ENCODE results near the gene SNN. TPM values are rescaled to one million over a fixed set of nuclear protein-coding genes. Genes with fewer than 3 reads are reported as not detected.

SNN gene
- total and polyA plus RNA-seq, 2 donors (not counting 1 experiment from before 2014, with no cell fraction given): 55.4 to 63.3 TPM

DNA sequence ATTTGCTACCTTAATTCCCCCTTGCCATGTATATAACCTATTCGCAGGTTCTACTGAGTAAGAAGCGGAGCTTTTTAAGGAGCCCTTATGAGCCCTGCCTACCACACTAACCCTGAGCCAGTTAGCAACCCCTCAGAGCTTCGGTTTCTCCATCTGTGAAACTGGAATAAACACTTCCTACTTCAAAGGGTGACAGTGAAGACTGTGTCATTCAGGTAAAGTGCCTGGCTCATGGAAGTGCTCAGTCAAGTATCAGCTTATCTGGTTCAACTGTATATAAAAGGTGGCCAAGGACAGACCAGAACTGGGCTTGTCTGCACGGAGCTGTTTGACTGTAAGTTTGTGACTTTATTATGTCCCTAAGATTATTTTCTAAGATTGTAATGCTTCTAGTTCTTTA, 43.4 kb downstream of the SNN start:
- no peak overlapping the region for H3K9ac ChIP-seq (ENCODE audit: low read length)
- no peaks in the 10 kb centered on the region for H3K9me3 Mint-ChIP-seq (ENCODE audit: insufficient read depth)

DNA sequence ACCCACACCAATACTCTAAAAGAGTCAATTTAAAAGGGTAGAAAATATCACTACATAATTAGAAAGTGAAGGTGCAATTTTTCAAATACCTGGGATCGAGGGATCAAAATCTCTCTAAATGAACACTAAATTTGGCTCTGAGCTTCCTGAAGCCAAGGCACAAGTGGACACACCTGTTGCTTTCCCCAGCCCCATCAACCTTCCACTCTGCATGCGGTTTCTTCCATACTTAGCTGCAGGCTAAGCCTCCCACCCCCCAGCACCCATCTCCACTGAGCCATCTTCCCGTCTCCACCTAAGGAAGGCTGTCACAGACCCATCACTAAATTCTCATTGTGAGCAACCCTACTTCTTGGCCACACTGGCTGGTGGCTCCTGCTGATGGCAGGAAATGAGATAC, 43.9 kb downstream of the SNN start:
- no peak for ATAC-seq (ENCODE audit: low read depth)
- H3K36me3 ChIP-seq (replicated peaks in 1 of 2; ENCODE audit: control extremely low read depth in 1 of 2, control insufficient read depth in 1 of 2, extremely low read depth in 1 of 2, insufficient read depth in 2 of 2, low read length in 1 of 2): peaks cover 0 to 52% of the 10 kb centered on the region in 2 experiments
- H3K27ac ChIP-seq (ENCODE audit: low read length in 2 of 2): no peak overlapping the region
- TF ChIP-seq, protein P1, sequence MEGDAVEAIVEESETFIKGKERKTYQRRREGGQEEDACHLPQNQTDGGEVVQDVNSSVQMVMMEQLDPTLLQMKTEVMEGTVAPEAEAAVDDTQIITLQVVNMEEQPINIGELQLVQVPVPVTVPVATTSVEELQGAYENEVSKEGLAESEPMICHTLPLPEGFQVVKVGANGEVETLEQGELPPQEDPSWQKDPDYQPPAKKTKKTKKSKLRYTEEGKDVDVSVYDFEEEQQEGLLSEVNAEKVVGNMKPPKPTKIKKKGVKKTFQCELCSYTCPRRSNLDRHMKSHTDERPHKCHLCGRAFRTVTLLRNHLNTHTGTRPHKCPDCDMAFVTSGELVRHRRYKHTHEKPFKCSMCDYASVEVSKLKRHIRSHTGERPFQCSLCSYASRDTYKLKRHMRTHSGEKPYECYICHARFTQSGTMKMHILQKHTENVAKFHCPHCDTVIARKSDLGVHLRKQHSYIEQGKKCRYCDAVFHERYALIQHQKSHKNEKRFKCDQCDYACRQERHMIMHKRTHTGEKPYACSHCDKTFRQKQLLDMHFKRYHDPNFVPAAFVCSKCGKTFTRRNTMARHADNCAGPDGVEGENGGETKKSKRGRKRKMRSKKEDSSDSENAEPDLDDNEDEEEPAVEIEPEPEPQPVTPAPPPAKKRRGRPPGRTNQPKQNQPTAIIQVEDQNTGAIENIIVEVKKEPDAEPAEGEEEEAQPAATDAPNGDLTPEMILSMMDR (IDR thresholded peaks at IDR 0.05): no peak
- TF ChIP-seq EZH2 (IDR thresholded peaks at IDR 0.05; ENCODE audit: borderline replicate concordance, insufficient read depth, low read depth, low read length, poor library complexity, severe bottlenecking): no peak
- peaks cover 7% of the 10 kb centered on the region for H4K20me1 ChIP-seq (ENCODE audit: control insufficient read depth, insufficient read depth, low read length, poor library complexity, severe bottlenecking)
- H3K27ac Mint-ChIP-seq: peak overlapping the region; percentile 79
- no peak overlapping the region for H3K4me2 ChIP-seq (replicated peaks; ENCODE audit: low read depth, low read length, poor library complexity, severe bottlenecking)
- peaks cover 21% of the 10 kb centered on the region for H3K4me1 Mint-ChIP-seq
- no peaks in the 10 kb centered on the region for H3K27me3 ChIP-seq (replicated peaks in 1 of 4; ENCODE audit: control extremely low read depth in 1 of 4, control insufficient read depth in 3 of 4, insufficient read depth in 4 of 4, low read length in 3 of 4)
- H3K4me1 ChIP-seq (ENCODE audit: control insufficient read depth in 2 of 2, insufficient read depth in 2 of 2, low read length in 2 of 2): no peaks in the 10 kb centered on the region
- H3K4me3 ChIP-seq (ENCODE audit: control extremely low read depth in 1 of 5, extremely low read depth in 1 of 5, insufficient read depth in 1 of 5, low read depth in 2 of 5, low read length in 4 of 5): no peak overlapping the region
- CTCF ChIA-PET: interaction anchor here (0.9 to 8.0 kb wide), 9 partner anchors 9 to 758 kb away, joined by 3 to 126 read pairs (median 6); no protein-coding TSS in a partner anchor
- no peaks in the 10 kb centered on the region for H3K9me3 ChIP-seq (ENCODE audit: control extremely low read depth in 1 of 3, control insufficient read depth in 2 of 3, insufficient read depth in 1 of 3, low read length in 2 of 3)
- no peak overlapping the region for H2AFZ ChIP-seq (ENCODE audit: insufficient read depth, low read depth, low read length, poor library complexity, severe bottlenecking)
- H3K79me2 ChIP-seq (ENCODE audit: control insufficient read depth, insufficient read depth, low read length): peaks cover 73% of the 10 kb centered on the region
- intact Hi-C loops (cut with micrococcal nuclease): loop anchor here (5.0 kb wide), 1 partner anchor 35 kb away; no protein-coding TSS in a partner anchor
- POLR2A ChIA-PET: no interaction called here
- no peak for DNase-seq
- no peak overlapping the region for H3K9ac ChIP-seq (ENCODE audit: low read length)
- no peaks in the 10 kb centered on the region for H3K9me3 Mint-ChIP-seq (ENCODE audit: insufficient read depth)
- WGBS (ENCODE audit: insufficient coverage): 100% methylated on average over 1 of the region's 3 CpGs
- no peaks in the 10 kb centered on the region for H3K27me3 Mint-ChIP-seq
- H3K4me3 Mint-ChIP-seq: no peak overlapping the region

More for the DNA sequence above, 43.4 kb downstream of the SNN start:
- no peak for TF ChIP-seq EZH2 (IDR thresholded peaks at IDR 0.05; ENCODE audit: borderline replicate concordance, insufficient read depth, low read depth, low read length, poor library complexity, severe bottlenecking)
- TF ChIP-seq, protein P1 (IDR thresholded peaks at IDR 0.05): no peak
- H3K4me3 Mint-ChIP-seq: no peak overlapping the region
- Histone ChIP-seq H3K36me3 (replicated peaks in 1 of 2; ENCODE audit: control extremely low read depth in 1 of 2, control insufficient read depth in 1 of 2, extremely low read depth in 1 of 2, insufficient read depth in 2 of 2, low read length in 1 of 2) (peaks cover 0 to 52% of the 10 kb centered on the region in 2 experiments), H3K27me3 (replicated peaks in 1 of 4; ENCODE audit: control extremely low read depth in 1 of 4, control insufficient read depth in 3 of 4, insufficient read depth in 4 of 4, low read length in 3 of 4) (no peaks in the 10 kb centered on the region), H3K4me1 (ENCODE audit: control insufficient read depth in 2 of 2, insufficient read depth in 2 of 2, low read length in 2 of 2) (no peaks in the 10 kb centered on the region), H3K79me2 (ENCODE audit: control insufficient read depth, insufficient read depth, low read length) (peaks cover 73% of the 10 kb centered on the region), H3K4me2 (replicated peaks; ENCODE audit: low read depth, low read length, poor library complexity, severe bottlenecking) (no peak overlapping the region), H4K20me1 (ENCODE audit: control insufficient read depth, insufficient read depth, low read length, poor library complexity, severe bottlenecking) (peaks cover 7% of the 10 kb centered on the region), H2AFZ (ENCODE audit: insufficient read depth, low read depth, low read length, poor library complexity, severe bottlenecking) (no peak overlapping the region), H3K9me3 (ENCODE audit: control extremely low read depth in 1 of 3, control insufficient read depth in 2 of 3, insufficient read depth in 1 of 3, low read length in 2 of 3) (no peaks in the 10 kb centered on the region), H3K4me3 (ENCODE audit: control extremely low read depth in 1 of 5, extremely low read depth in 1 of 5, insufficient read depth in 1 of 5, low read depth in 2 of 5, low read length in 4 of 5) (no peak overlapping the region), H3K27ac (ENCODE audit: low read length in 2 of 2) (no peak overlapping the region)
- no peak overlapping the region for H3K27ac Mint-ChIP-seq
- ChIA-PET POLR2A (no interaction called here), CTCF (interaction anchor here (0.9 to 8.0 kb wide), 9 partner anchors 9 to 757 kb away, joined by 3 to 126 read pairs (median 6); no protein-coding TSS in a partner anchor)
- DNase-seq: no peak
- WGBS (ENCODE audit: insufficient coverage): 100% methylated on average over 2 of the region's 4 CpGs
- H3K4me1 Mint-ChIP-seq: peaks cover 21% of the 10 kb centered on the region
- intact Hi-C loops (cut with micrococcal nuclease): loop anchor here (5.0 kb wide), 1 partner anchor 34 kb away; no protein-coding TSS in a partner anchor
- ATAC-seq (ENCODE audit: low read depth): no peak
- no peaks in the 10 kb centered on the region for H3K27me3 Mint-ChIP-seq

Measured in B cell (primary cell).